Spinal cord (tissue), 10 donors: ENCODE measurements around the gene DDX18. TPM values are rescaled to one million over a fixed set of nuclear protein-coding genes. Genes with fewer than 3 reads are reported as not detected.
"Not testable (repeated sequence)": the region's sequence is repeated elsewhere in the genome, so short reads cannot be mapped to it uniquely, and the experiment has no call there.

Source experiments
- DNase-seq, 6 donors: peaks; one replicate each; pipeline versions ENCODE4 v3.0.0 to v3.0.0-alpha.2; 2013 to 2015; ENCODE audit warnings: low spot score in 6 of 6, low read depth in 4 of 6
- H3K27ac ChIP-seq: one replicate; pipeline ENCODE4 v1.5.1; 2013; ENCODE audit warnings: low read depth, low read length, control low read depth
- H3K27me3 ChIP-seq: one replicate; pipeline ENCODE4 v1.6.1; 2013; ENCODE audit warnings: low read length; ENCODE audit not compliant: control insufficient read depth, insufficient read depth
- H3K36me3 ChIP-seq: one replicate; pipeline ENCODE4 v1.6.1; 2013; ENCODE audit warnings: low read length; ENCODE audit not compliant: control insufficient read depth, insufficient read depth
- H3K4me1 ChIP-seq: one replicate; pipeline ENCODE4 v1.6.1; 2013; ENCODE audit warnings: low read length; ENCODE audit not compliant: control insufficient read depth, insufficient read depth
- H3K4me3 ChIP-seq: one replicate; pipeline ENCODE4 v1.5.1; 2013; ENCODE audit warnings: low read depth, low read length, control low read depth
- H3K9me3 ChIP-seq: one replicate; pipeline ENCODE4 v1.6.1; 2013; ENCODE audit warnings: low read length; ENCODE audit not compliant: control insufficient read depth, insufficient read depth
- WGBS: methylation state at CpG from one replicate; pipeline ENCODE4 v1.1.5; 2013; ENCODE audit warnings: missing lambda C conversion rate; ENCODE audit not compliant: insufficient coverage; 5-methylcytosine and 5-hydroxymethylcytosine counted together
- polyA plus RNA-seq, 2 donors: library from polyadenylated mRNA; unstranded; fragments of 120-200 nt; gene quantifications; one replicate each; pipeline ENCODE4 v1.2.1, GENCODE V29; 2013; ENCODE audit not compliant: insufficient read length in 2 of 2
- total RNA-seq, 2 donors: library from RNA; depleted of rRNA in 1 of 2; stranded (reverse); fragments of 120-200 nt in 1 of 2; fragments of >200 nt in 1 of 2; gene quantifications; one replicate each; pipeline versions ENCODE4 v1.2.3 to v1.2.4, GENCODE V29; 2013 to 2014
- donor health status: healthy.

DDX18 gene
- total and polyA plus RNA-seq, 4 donors: 41.2 to 63.3 (median 53.9) TPM

DNA sequence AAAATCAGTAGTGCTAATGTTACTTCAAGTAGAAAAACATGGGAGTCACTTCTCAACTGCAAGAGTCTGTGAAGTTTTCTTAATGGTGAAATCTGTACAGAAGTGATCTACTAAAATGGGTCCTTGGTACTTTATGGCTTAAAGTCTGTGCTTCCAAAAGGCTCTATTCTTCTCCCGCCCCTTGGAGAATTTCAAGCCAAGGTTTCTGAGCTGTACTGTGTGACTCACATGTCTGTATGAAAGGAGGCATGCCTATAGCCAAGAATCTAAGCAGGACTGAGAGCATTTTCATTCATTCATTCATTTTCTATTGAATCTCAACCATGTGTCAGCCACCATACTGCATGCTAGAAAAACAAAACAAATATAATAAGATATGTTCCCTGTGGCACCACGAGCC is 19.8 kb upstream of the DDX18 start:
- no peak for DNase-seq
- H3K4me1 ChIP-seq: no peaks in the 10 kb centered on the region
- H3K9me3 ChIP-seq: no peaks in the 10 kb centered on the region
- no peak overlapping the region for H3K27ac ChIP-seq
- H3K36me3 ChIP-seq: no peaks in the 10 kb centered on the region
- H3K4me3 ChIP-seq: no peak overlapping the region
- no CpG with 5 or more reads among the region's 2 CpGs for WGBS
- H3K27me3 ChIP-seq: no peaks in the 10 kb centered on the region

DNA sequence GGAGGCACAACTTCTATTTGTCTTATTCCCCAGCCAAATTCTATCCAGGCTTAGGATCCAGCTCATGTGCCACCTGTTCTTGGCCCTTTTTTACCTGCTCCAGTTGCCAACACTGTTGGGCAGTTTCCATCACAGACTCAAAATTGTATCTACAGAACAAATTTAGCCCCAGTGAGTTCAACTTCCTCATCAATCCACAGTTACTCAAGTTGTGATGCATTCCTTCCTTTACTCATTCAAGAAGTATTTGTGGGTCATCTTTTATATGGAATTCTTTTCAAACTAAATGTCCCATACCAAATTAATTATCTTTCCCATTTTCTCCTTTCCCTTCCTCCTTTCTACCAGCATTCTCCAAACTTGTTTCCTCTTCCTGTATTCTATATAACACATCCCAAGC is 12.7 kb upstream of the DDX18 start:
- Histone ChIP-seq H3K27me3 (no peaks in the 10 kb centered on the region), H3K4me3 (no peak overlapping the region), H3K27ac (no peak overlapping the region), H3K36me3 (no peaks in the 10 kb centered on the region), H3K9me3 (no peaks in the 10 kb centered on the region), H3K4me1 (no peaks in the 10 kb centered on the region)
- DNase-seq: no peak

DNA sequence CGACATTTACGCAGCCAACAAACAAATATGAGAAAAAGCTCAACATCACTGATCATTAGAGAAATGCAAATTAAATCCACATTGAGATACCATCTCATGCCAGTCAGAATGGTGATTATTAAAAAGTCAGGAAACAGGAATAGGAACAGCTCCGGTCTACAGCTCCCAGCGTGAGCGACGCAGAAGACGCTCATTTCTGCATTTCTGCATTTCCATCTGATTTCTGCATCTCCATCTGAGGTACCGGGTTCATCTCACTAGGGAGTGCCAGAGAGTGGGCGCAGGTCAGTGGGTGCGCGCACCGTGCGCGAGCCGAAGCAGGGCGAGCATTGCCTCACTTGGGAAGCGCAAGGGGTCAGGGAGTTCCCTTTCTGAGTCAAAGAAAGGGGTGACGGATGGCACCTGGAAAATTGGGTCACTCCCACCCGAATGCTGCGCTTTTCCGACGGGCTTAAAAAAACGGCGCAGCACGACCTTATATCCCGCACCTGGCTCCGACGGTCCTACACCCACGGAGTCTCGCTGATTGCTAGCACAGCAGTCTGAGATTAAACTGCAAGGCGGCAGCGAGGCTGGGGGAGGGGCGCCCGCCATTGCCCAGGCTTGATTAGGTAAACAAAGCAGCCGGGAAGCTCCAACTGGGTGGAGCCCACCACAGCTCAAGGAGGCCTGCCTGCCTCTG is 10.7 kb upstream of the DDX18 start:
- H3K4me3 ChIP-seq, H3K4me1 ChIP-seq, H3K27me3 ChIP-seq, DNase-seq, H3K9me3 ChIP-seq, H3K27ac ChIP-seq, H3K36me3 ChIP-seq: not testable (repeated sequence)
- WGBS: 37% methylated on average over 16 of the region's 35 CpGs

DNA sequence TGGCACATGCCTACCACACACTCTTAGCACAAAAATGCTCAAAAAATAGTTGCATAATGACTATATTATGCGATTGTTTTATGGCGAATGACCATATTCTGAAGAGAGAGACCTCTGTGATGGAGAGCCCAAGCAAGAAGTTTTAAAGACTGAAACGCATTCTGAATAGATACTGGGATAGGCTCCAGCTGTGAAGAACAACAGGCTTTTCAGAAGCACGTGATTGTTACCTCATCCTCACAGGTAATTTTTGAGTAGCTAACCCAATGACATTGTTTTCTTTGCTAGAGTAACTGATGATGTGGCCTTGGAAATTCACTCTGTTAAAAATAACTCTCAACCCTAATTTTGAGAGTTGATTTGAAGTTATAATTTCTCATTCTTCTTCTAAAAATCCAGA is 2.0 kb upstream of the DDX18 start:
- no peaks in the 10 kb centered on the region for H3K27me3 ChIP-seq
- H3K9me3 ChIP-seq: no peaks in the 10 kb centered on the region
- WGBS: 67% methylated on average over 3 of the region's 4 CpGs
- H3K4me1 ChIP-seq: no peaks in the 10 kb centered on the region
- no peak for DNase-seq
- H3K36me3 ChIP-seq: no peaks in the 10 kb centered on the region
- no peak overlapping the region for H3K27ac ChIP-seq
- no peak overlapping the region for H3K4me3 ChIP-seq

- Histone ChIP-seq H3K4me3 (no peak overlapping the region), H3K27me3 (no peaks in the 10 kb centered on the region), H3K9me3 (no peaks in the 10 kb centered on the region), H3K36me3 (peaks cover 9% of the 10 kb centered on the region), H3K4me1 (no peaks in the 10 kb centered on the region), H3K27ac (no peak overlapping the region)
- DNase-seq: no peak
- WGBS: no CpG with 5 or more reads among the region's 3 CpGs
These were observed 1.5 kb downstream of the DDX18 start for GRCh38 chr2:117815946-117816345.

DNA sequence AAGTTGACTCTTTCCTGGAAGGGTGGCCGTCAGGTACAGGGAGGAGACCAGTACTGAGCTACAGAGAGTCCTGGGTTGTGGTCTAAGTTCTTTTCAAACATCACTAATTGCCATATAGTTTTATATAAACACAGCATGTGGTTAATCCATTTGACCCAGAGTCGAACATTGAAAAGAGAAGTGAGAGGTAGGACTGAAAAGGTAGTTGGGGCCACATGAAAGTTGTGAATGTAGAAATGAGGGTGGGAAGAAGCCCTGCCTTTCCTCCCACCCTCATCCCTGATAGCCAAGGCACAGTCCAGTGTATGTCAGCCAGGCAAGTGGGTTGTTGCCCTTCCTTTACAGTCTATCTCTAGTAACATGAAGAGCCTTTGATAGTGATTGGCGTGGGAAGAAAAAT is 4.4 kb downstream of the DDX18 start:
- no peak overlapping the region for H3K27ac ChIP-seq
- no peak overlapping the region for H3K4me3 ChIP-seq
- no peaks in the 10 kb centered on the region for H3K27me3 ChIP-seq
- no peak for DNase-seq
- WGBS: no CpG with 5 or more reads among the region's 3 CpGs
- no peaks in the 10 kb centered on the region for H3K9me3 ChIP-seq
- H3K4me1 ChIP-seq: no peaks in the 10 kb centered on the region
- peaks cover 13% of the 10 kb centered on the region for H3K36me3 ChIP-seq

GRCh38 chr2:117820444-117820843 is 6.0 kb downstream of the DDX18 start:
- Histone ChIP-seq H3K27ac (no peak overlapping the region), H3K4me1 (no peaks in the 10 kb centered on the region), H3K9me3 (no peaks in the 10 kb centered on the region), H3K27me3 (no peaks in the 10 kb centered on the region), H3K4me3 (no peak overlapping the region), H3K36me3 (peaks cover 19% of the 10 kb centered on the region)
- WGBS: no CpG with 5 or more reads among the region's 1 CpG
- no peak for DNase-seq

DNA sequence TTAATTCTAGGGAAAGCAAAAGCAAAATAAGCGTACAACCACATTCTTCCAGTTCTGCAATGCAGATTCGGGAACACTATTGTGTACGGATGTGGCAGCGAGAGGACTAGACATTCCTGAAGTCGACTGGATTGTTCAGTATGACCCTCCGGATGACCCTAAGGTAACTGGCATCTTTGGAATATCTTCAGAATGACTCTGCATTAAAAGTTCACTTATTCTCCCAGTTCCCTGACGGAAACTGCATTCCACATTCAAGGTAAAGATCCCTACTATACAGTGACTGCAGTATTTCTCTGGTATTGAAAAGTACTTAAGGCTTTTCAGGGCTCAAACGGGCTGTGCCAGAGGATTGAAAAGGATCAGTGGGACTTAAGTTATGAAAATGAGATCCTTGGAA is 10.9 kb downstream of the DDX18 start:
- Histone ChIP-seq H3K27ac (no peak overlapping the region), H3K36me3 (peaks cover 32% of the 10 kb centered on the region), H3K4me1 (no peaks in the 10 kb centered on the region), H3K9me3 (no peaks in the 10 kb centered on the region), H3K4me3 (no peak overlapping the region), H3K27me3 (no peaks in the 10 kb centered on the region)
- no peak for DNase-seq
- WGBS: 91% methylated on average over 6 of the region's 8 CpGs

DNA sequence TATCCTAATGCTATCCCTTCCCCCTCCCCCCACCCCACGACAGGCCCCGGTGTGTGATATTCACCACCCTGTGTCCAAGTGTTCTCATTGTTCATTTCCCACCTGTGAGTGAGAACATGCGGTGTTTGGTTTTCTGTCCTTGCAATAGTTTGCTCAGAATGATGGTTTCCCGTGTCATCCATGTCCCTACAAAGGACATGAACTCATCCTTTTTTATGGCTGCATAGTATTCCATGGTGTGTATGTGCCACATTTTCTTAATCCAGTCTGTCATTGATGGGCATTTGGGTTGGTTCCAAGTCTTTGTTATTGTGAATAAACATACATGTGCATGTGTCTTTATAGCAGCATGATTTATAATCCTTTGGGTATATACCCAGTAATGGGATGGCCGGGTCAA is 13.0 kb downstream of the DDX18 start:
- 100% methylated on average over 2 of the region's 5 CpGs for WGBS
- H3K9me3 ChIP-seq, H3K4me3 ChIP-seq, H3K27me3 ChIP-seq, H3K4me1 ChIP-seq, DNase-seq, H3K27ac ChIP-seq: not testable (repeated sequence)
- peaks cover 28% of the 10 kb centered on the region for H3K36me3 ChIP-seq

- DNase-seq: no peak
- WGBS: no CpG with 5 or more reads among the region's 2 CpGs
- Histone ChIP-seq H3K4me1 (no peaks in the 10 kb centered on the region), H3K27ac (no peak overlapping the region), H3K36me3 (peaks cover 28% of the 10 kb centered on the region), H3K27me3 (no peaks in the 10 kb centered on the region), H3K4me3 (no peak overlapping the region), H3K9me3 (no peaks in the 10 kb centered on the region)
These were observed 14.4 kb downstream of the DDX18 start for GRCh38 chr2:117828870-117829269.
